ENCODE results near the gene SUN1. TPM values are rescaled to one million over a fixed set of nuclear protein-coding genes. Genes with fewer than 3 reads are reported as not detected.
A peak's percentile ranks its signal among the peaks of the same experiment; 100 is the strongest.
"Not testable (repeated sequence)": the region's sequence is repeated elsewhere in the genome, so short reads cannot be mapped to it uniquely, and the experiment has no call there.

SUN1 gene
- total RNA-seq, 2 experiments from 2014 or later: 104 to 108 TPM

DNA sequence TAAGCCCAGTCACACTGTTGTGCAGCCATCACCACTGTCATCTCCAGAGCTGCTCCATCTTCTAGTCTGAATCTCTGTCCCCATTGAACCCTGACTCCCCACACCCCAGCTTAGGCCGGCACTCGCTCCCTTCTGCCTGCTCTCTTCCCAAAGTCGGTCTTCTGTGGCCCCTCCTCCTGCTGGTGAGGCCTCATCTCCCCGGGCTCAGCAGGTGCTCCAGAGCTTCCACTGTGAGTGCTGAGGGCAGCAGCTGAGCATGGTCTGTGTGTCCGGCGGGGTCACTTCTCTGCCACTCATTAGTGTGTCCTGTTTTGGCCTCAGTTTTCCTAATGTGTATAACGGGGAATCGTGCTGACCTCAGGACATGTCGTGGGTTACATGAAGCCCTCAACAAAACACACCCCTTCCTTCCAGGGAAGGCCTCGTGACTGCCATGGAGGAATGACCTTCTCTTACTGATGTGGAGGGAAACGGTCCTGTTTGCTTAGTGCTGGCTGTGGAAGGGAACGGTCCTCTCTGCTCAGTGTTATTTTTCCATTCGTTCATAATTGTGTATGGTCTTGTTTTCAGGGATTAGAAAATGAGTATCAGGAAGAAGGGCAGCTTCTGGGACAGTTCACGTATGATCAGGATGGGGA, 39.7 kb downstream of the SUN1 start:
- intact Hi-C loops (cut with DNase I, micrococcal nuclease): loop anchor here (2.0 to 10.0 kb wide), 6 partner anchors 39 to 1973 kb away; partner anchors contain the start of genes GNA12 (in 1 of the 2) and SUN1 (in 1 of the 2)
- Histone ChIP-seq H3K9me3 (ENCODE audit: control insufficient read depth in 1 of 2, insufficient read depth in 1 of 2, low read length in 2 of 2) (no peaks in the 10 kb centered on the region), H3K4me3 (ENCODE audit: low read length) (no peak overlapping the region), H3K27ac (ENCODE audit: low read depth in 1 of 2, low read length in 2 of 2) (no peak overlapping the region), H3K27me3 (ENCODE audit: control insufficient read depth in 1 of 2, insufficient read depth in 2 of 2, low read length in 2 of 2) (no peaks in the 10 kb centered on the region), H3K36me3 (ENCODE audit: insufficient read depth, low read length) (peaks cover 34% of the 10 kb centered on the region), H3K4me1 (ENCODE audit: insufficient read depth, low read length) (peaks cover 19% of the 10 kb centered on the region)
- POLR2A ChIA-PET: no interaction called here
- peaks cover 10% of the 10 kb centered on the region for H3K4me1 Mint-ChIP-seq (ENCODE audit: low read depth)
- no peaks in the 10 kb centered on the region for H3K27me3 Mint-ChIP-seq
- ATAC-seq (ENCODE audit: poor library complexity) (no peak), DNase-seq (peak in 1 of 14 experiments; percentile 16)
- CTCF ChIA-PET: interaction anchor here (0.6 to 3.1 kb wide), 5 partner anchors 40 to 89 kb away, joined by 3 to 22 read pairs (median 6); partner anchors contain the start of gene SUN1
- TF ChIP-seq CTCF (IDR thresholded peaks at IDR 0.05): no peak
- H3K4me3 Mint-ChIP-seq: no peak overlapping the region
- H3K27ac Mint-ChIP-seq: no peak overlapping the region
- H3K9me3 Mint-ChIP-seq: no peaks in the 10 kb centered on the region
- H3K36me3 Mint-ChIP-seq (ENCODE audit: low read depth): peaks cover 49% of the 10 kb centered on the region

DNA sequence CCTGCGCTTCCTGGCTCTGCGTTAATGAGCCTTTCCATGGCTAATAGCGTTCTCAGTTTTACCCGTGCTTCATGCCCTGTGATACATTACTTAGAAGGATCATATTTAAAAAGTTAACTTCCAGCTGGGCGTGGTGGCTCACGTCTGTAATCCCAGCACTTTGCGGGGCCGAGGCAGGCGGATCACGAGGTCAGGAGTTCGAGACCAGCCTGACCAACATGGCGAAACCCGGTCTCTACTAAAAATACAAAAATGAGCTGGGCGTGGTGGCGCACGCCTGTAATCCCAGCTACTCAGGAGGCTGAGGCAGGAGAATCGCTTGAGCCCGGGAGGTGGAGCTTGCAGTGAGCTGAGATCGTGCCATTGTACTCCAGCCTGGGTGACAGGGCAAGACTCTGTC, 40.4 kb downstream of the SUN1 start:
- Histone ChIP-seq H3K4me1 (ENCODE audit: insufficient read depth, low read length) (peaks cover 21% of the 10 kb centered on the region), H3K36me3 (ENCODE audit: insufficient read depth, low read length) (peaks cover 27% of the 10 kb centered on the region)
- H3K27me3 ChIP-seq (ENCODE audit: control insufficient read depth in 1 of 2, insufficient read depth in 2 of 2, low read length in 2 of 2); H3K27me3 Mint-ChIP-seq; H3K9me3 ChIP-seq (ENCODE audit: control insufficient read depth in 1 of 2, insufficient read depth in 1 of 2, low read length in 2 of 2); H3K27ac ChIP-seq (ENCODE audit: low read depth in 1 of 2, low read length in 2 of 2); POLR2A ChIA-PET; H3K9me3 Mint-ChIP-seq; H3K4me3 ChIP-seq (ENCODE audit: low read length); DNase-seq; ATAC-seq (ENCODE audit: poor library complexity): not testable (repeated sequence)
- H3K36me3 Mint-ChIP-seq (ENCODE audit: low read depth): peaks cover 46% of the 10 kb centered on the region
- CTCF ChIA-PET: interaction anchor here (0.6 to 3.1 kb wide), 8 partner anchors 41 to 551 kb away, joined by 3 to 22 read pairs (median 6); partner anchors contain the start of gene SUN1
- H3K4me1 Mint-ChIP-seq (ENCODE audit: low read depth): peaks cover 10% of the 10 kb centered on the region
- intact Hi-C loops (cut with DNase I, micrococcal nuclease): loop anchor here (1.0 to 10.0 kb wide), 9 partner anchors 40 to 1972 kb away; partner anchors contain the start of genes SUN1 (in 2 of the 2) and GNA12 (in 1 of the 2)
- H3K4me3 Mint-ChIP-seq: peak overlapping the region; percentile 58
- H3K27ac Mint-ChIP-seq: peak overlapping the region; percentile 79

- Histone ChIP-seq H3K4me3 (ENCODE audit: low read length) (no peak overlapping the region), H3K36me3 (ENCODE audit: insufficient read depth, low read length) (peaks cover 21% of the 10 kb centered on the region), H3K9me3 (ENCODE audit: control insufficient read depth in 1 of 2, insufficient read depth in 1 of 2, low read length in 2 of 2) (no peaks in the 10 kb centered on the region), H3K4me1 (ENCODE audit: insufficient read depth, low read length) (peaks cover 29% of the 10 kb centered on the region), H3K27me3 (ENCODE audit: control insufficient read depth in 1 of 2, insufficient read depth in 2 of 2, low read length in 2 of 2) (no peaks in the 10 kb centered on the region), H3K27ac (ENCODE audit: low read depth in 1 of 2, low read length in 2 of 2) (no peak overlapping the region)
- H3K27ac Mint-ChIP-seq: peak overlapping the region; percentile 79
- intact Hi-C loops (cut with DNase I, micrococcal nuclease): loop anchor here (1.0 to 10.0 kb wide), 10 partner anchors 41 to 1971 kb away; partner anchors contain the start of genes SUN1 (in 2 of the 2) and GNA12 (in 1 of the 2)
- DNase-seq (peak; percentile 49 to 86 (median 58)), ATAC-seq (ENCODE audit: poor library complexity) (peak; percentile 26)
- CTCF ChIA-PET: interaction anchor here (0.6 to 3.1 kb wide), 13 partner anchors 25 to 552 kb away, joined by 3 to 22 read pairs (median 4); partner anchors contain the start of gene SUN1
- H3K9me3 Mint-ChIP-seq: no peaks in the 10 kb centered on the region
- peak; percentile 89 for TF ChIP-seq CTCF (IDR thresholded peaks at IDR 0.05)
- POLR2A ChIA-PET: interaction anchor here (0.6 kb wide), 2 partner anchors 60 to 1531 kb away, joined by 3 read pairs; no protein-coding TSS in a partner anchor
- peaks cover 49% of the 10 kb centered on the region for H3K36me3 Mint-ChIP-seq (ENCODE audit: low read depth)
- no peaks in the 10 kb centered on the region for H3K27me3 Mint-ChIP-seq
- H3K4me1 Mint-ChIP-seq (ENCODE audit: low read depth): peaks cover 16% of the 10 kb centered on the region
- peak overlapping the region; percentile 68 for H3K4me3 Mint-ChIP-seq
Observed at GRCh38 chr7:873367-874002, 41.2 kb downstream of the SUN1 start.
